CD1c-positive myeloid dendritic cell (primary cell): ENCODE measurements around the gene ATG12.

Experiments
- DNase-seq: peaks from one replicate; pipeline ENCODE4 v3.0.0-alpha.2; 2016; ENCODE audit errors: extremely low spot score

Gene ATG12

GRCh38 chr5:115807654-115808052 is 33.7 kb downstream of the ATG12 start:
- no peak for DNase-seq

GRCh38 chr5:115806986-115807653 is 34.2 kb downstream of the ATG12 start:
- DNase-seq: no peak

- no peak for DNase-seq
Measured at GRCh38 chr5:115801984-115802383, 39.4 kb downstream of the ATG12 start.

- DNase-seq: no peak
Measured at GRCh38 chr5:115801152-115801551, 40.2 kb downstream of the ATG12 start.

GRCh38 chr5:115800108-115800507 is 41.3 kb downstream of the ATG12 start:
- no peak for DNase-seq

GRCh38 chr5:115798252-115798651 is 43.1 kb downstream of the ATG12 start:
- no peak for DNase-seq

GRCh38 chr5:115796656-115797055 is 44.7 kb downstream of the ATG12 start:
- DNase-seq: no peak

- DNase-seq: no peak
Measured at GRCh38 chr5:115795700-115796099, 45.7 kb downstream of the ATG12 start.

GRCh38 chr5:115788440-115788839 is 52.9 kb downstream of the ATG12 start:
- DNase-seq: no peak

- no peak for DNase-seq
Measured at GRCh38 chr5:115787426-115787825, 53.9 kb downstream of the ATG12 start.

- no peak for DNase-seq
Measured at GRCh38 chr5:115785381-115786065, 55.8 kb downstream of the ATG12 start.

GRCh38 chr5:115778417-115778816 is 62.9 kb downstream of the ATG12 start:
- DNase-seq: no peak
